HL-60 (cell line): Measurements from ENCODE around the gene ADGRA1.

Source experiments
- POLR2AphosphoS5 ChIP-seq: IDR thresholded peaks from 2 replicates; pipeline ENCODE4 v1.6.1; 2012; ENCODE audit warnings: low read depth
- TF ChIP-seq, protein P1 (sequence below): IDR thresholded peaks from one replicate; pipeline ENCODE4 v1.5.1; 2011; ENCODE audit warnings: low read length, control low read depth, inconsistent platforms; ENCODE audit not compliant: insufficient read depth

DNA sequence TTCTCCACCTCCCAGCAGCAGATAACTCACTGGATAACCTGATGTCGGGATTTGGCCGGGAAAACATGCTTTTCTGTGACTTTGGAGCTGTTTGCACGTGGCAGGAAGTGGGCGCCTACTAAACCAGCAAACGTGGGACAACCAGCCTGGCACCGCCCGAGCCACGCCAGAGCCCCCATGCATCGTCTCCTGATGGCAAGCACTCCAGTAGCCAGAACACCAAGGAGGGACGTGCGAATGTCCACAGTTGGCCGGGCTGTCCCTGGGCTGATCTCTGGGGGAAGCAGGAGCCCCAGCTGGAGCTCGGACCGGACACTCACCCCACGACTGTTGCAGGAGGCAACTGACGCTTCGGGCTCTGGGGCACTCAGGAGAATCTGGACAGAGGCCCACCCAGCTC is 7.1 kb downstream of the ADGRA1 start:
- TF ChIP-seq POLR2AphosphoS5, result no peak
- TF ChIP-seq, protein P1, sequence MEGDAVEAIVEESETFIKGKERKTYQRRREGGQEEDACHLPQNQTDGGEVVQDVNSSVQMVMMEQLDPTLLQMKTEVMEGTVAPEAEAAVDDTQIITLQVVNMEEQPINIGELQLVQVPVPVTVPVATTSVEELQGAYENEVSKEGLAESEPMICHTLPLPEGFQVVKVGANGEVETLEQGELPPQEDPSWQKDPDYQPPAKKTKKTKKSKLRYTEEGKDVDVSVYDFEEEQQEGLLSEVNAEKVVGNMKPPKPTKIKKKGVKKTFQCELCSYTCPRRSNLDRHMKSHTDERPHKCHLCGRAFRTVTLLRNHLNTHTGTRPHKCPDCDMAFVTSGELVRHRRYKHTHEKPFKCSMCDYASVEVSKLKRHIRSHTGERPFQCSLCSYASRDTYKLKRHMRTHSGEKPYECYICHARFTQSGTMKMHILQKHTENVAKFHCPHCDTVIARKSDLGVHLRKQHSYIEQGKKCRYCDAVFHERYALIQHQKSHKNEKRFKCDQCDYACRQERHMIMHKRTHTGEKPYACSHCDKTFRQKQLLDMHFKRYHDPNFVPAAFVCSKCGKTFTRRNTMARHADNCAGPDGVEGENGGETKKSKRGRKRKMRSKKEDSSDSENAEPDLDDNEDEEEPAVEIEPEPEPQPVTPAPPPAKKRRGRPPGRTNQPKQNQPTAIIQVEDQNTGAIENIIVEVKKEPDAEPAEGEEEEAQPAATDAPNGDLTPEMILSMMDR, result no peak
